K562 treated with DMSO at 1 percent for 24 hours (cell line): ENCODE data around the gene PLCL2. TPM values are rescaled to one million over a fixed set of nuclear protein-coding genes. Genes with fewer than 3 reads are reported as not detected.

ENCODE experiments used
- total RNA-seq: library from RNA; unstranded; fragments of 300-600 nt; gene quantifications from 2 replicates; pipeline ENCODE4 v1.2.3, GENCODE V29; 2022; ENCODE audit warnings: low read depth; ENCODE audit not compliant: insufficient read depth

PLCL2 gene
- 0.19 and 0.43 TPM in 2 replicates for total RNA-seq

DNA sequence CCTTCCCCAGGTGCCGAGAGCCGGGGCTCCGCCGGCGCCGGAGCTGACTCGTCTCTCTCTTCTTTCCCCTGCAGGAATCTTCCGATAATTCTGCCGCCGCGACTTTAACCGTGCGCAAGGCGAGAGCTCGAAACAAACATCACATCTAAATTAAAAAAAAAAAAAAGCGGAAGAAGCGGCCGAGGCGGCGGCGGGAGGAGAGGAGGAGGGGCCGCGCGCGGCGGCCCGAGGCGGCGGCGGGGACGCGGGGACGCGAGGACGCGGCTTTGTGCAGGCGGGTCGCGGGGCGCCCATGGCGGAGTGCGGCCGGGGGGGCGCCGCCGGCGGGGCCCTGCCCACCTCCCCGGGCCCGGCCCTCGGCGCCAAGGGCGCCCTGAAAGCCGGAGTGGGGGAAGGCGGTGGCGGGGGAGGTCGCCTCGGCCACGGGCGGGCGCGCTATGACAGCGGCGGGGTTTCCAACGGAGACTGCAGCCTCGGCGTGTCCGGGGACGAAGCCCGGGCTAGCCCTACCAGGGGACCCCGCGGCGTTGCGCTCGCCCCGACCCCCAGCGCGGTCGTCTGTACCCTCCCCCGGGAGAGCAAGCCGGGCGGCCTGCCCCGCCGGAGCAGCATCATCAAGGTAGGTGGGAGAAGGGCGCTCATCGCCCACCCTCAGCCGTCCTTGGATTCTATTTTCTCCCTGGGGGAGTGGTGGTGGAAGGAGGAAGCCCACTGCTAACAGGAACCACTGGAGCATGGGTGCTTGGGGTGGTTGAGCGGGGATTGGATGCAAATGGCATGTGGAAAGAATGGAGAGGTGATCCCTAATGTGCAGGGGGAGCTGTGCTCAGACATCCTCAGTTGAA, at the start of gene PLCL2:
PLCL2 (plus strand) TSS at position 208 of the 845 bp plus-strand sequence; CDS start at position 293, 85 bp downstream.

